ENCODE measurements around the gene BSX.

GRCh38 chr11:123018702-123019101 is 37.1 kb upstream of the BSX start:
- no peak for TF ChIP-seq CTCF (IDR thresholded peaks at IDR 0.05 in 8 of 11, conservative IDR thresholded peaks at IDR 0.05 in 3 of 11)
- TF ChIP-seq POLR2A (IDR thresholded peaks at IDR 0.05): no peak
- no peak for TF ChIP-seq POLR2AphosphoS5 (IDR thresholded peaks at IDR 0.05)

Data from spleen (tissue), 7 donors.